Measurements from ENCODE around the gene ASCL4.

ASCL4 gene

GRCh38 chr12:107779077-107779831 is 4.8 kb downstream of the ASCL4 start:
- no peak for DNase-seq

GRCh38 chr12:107780298-107780697 is 5.8 kb downstream of the ASCL4 start:
- DNase-seq, result no peak

GRCh38 chr12:107782067-107782466 is 7.6 kb downstream of the ASCL4 start:
- DNase-seq, result no peak

GRCh38 chr12:107783406-107784376 is 9.2 kb downstream of the ASCL4 start:
- no peak for DNase-seq

- DNase-seq, result no peak
Observed at GRCh38 chr12:107788281-107788680, 13.8 kb downstream of the ASCL4 start.

- DNase-seq, result no peak
Observed at GRCh38 chr12:107788690-107789458, 14.4 kb downstream of the ASCL4 start.

- no peak for DNase-seq
Observed at GRCh38 chr12:107791465-107792089, 17.1 kb downstream of the ASCL4 start.

- DNase-seq, result no peak
Observed at GRCh38 chr12:107794451-107794850, 19.9 kb downstream of the ASCL4 start.

- DNase-seq, result no peak
Observed at GRCh38 chr12:107798580-107798979, 24.1 kb downstream of the ASCL4 start.

GRCh38 chr12:107801150-107801549 is 26.6 kb downstream of the ASCL4 start:
- DNase-seq, result no peak

GRCh38 chr12:107803092-107803491 is 28.6 kb downstream of the ASCL4 start:
- no peak for DNase-seq

GRCh38 chr12:107805488-107806180 is 31.1 kb downstream of the ASCL4 start:
- no peak for DNase-seq

- DNase-seq, result no peak
Observed at GRCh38 chr12:107807471-107808150, 33.1 kb downstream of the ASCL4 start.

- DNase-seq, result no peak
Observed at GRCh38 chr12:107817250-107817649, 42.7 kb downstream of the ASCL4 start.

GRCh38 chr12:107818984-107819383 is 44.5 kb downstream of the ASCL4 start:
- no peak for DNase-seq

- no peak for DNase-seq
Observed at GRCh38 chr12:107822356-107822755, 47.9 kb downstream of the ASCL4 start.
